Measurements from ENCODE around the gene STXBP1.

The STXBP1 gene

GRCh38 chr9:127698386-127698785 lies 86.3 kb downstream of the STXBP1 start:
- no peak for FAIRE-seq
- no peak for DNase-seq (ENCODE audit: insufficient read length, low spot score)
- TF ChIP-seq SPI1 (IDR thresholded peaks at IDR 0.05; ENCODE audit: low read depth, low read length) (no peak), PAX5 (IDR thresholded peaks at IDR 0.05; ENCODE audit: insufficient read depth, low read length, severe bottlenecking) (no peak), POLR2A (IDR thresholded peaks at IDR 0.05; ENCODE audit: low read depth, low read length) (no peak), POU2F2 (IDR thresholded peaks at IDR 0.05; ENCODE audit: low read depth, low read length) (no peak), POLR2AphosphoS5 (IDR thresholded peaks at IDR 0.05; ENCODE audit: low read depth, low read length) (no peak), TAF1 (IDR thresholded peaks at IDR 0.05; ENCODE audit: low read depth, low read length) (no peak)

GRCh38 chr9:127698985-127699670 lies 87.1 kb downstream of the STXBP1 start:
- DNase-seq (ENCODE audit: insufficient read length, low spot score) (peak; percentile 95), FAIRE-seq (peak; percentile 40)
- TF ChIP-seq TAF1 (IDR thresholded peaks at IDR 0.05; ENCODE audit: low read depth, low read length): no peak
- TF ChIP-seq PAX5 (IDR thresholded peaks at IDR 0.05; ENCODE audit: insufficient read depth, low read length, severe bottlenecking): no peak
- no peak for TF ChIP-seq POU2F2 (IDR thresholded peaks at IDR 0.05; ENCODE audit: low read depth, low read length)
- no peak for TF ChIP-seq POLR2A (IDR thresholded peaks at IDR 0.05; ENCODE audit: low read depth, low read length)
- no peak for TF ChIP-seq POLR2AphosphoS5 (IDR thresholded peaks at IDR 0.05; ENCODE audit: low read depth, low read length)
- no peak for TF ChIP-seq SPI1 (IDR thresholded peaks at IDR 0.05; ENCODE audit: low read depth, low read length)

- DNase-seq (ENCODE audit: insufficient read length, low spot score) (no peak), FAIRE-seq (no peak)
- TF ChIP-seq POU2F2 (IDR thresholded peaks at IDR 0.05; ENCODE audit: low read depth, low read length) (no peak), POLR2A (IDR thresholded peaks at IDR 0.05; ENCODE audit: low read depth, low read length) (no peak), TAF1 (IDR thresholded peaks at IDR 0.05; ENCODE audit: low read depth, low read length) (no peak), POLR2AphosphoS5 (IDR thresholded peaks at IDR 0.05; ENCODE audit: low read depth, low read length) (no peak), PAX5 (IDR thresholded peaks at IDR 0.05; ENCODE audit: insufficient read depth, low read length, severe bottlenecking) (no peak), SPI1 (IDR thresholded peaks at IDR 0.05; ENCODE audit: low read depth, low read length) (no peak)
Observed at GRCh38 chr9:127700140-127700539, 88.1 kb downstream of the STXBP1 start.

- TF ChIP-seq POU2F2 (IDR thresholded peaks at IDR 0.05; ENCODE audit: low read depth, low read length) (peak; percentile 68; the same call in 1 of the 2 replicates), TAF1 (IDR thresholded peaks at IDR 0.05; ENCODE audit: low read depth, low read length) (no peak)
- FAIRE-seq: peak; percentile 35
- no peak for DNase-seq (ENCODE audit: insufficient read length, low spot score)
Observed at GRCh38 chr9:127700594-127701255, 88.6 kb downstream of the STXBP1 start.

- FAIRE-seq: no peak
- TF ChIP-seq POU2F2 (IDR thresholded peaks at IDR 0.05; ENCODE audit: low read depth, low read length) (no peak), PAX5 (IDR thresholded peaks at IDR 0.05; ENCODE audit: insufficient read depth, low read length, severe bottlenecking) (no peak), POLR2AphosphoS5 (IDR thresholded peaks at IDR 0.05; ENCODE audit: low read depth, low read length) (no peak), POLR2A (IDR thresholded peaks at IDR 0.05; ENCODE audit: low read depth, low read length) (no peak), TAF1 (IDR thresholded peaks at IDR 0.05; ENCODE audit: low read depth, low read length) (no peak), SPI1 (IDR thresholded peaks at IDR 0.05; ENCODE audit: low read depth, low read length) (no peak)
Observed at GRCh38 chr9:127703289-127703946, 91.3 kb downstream of the STXBP1 start.

GRCh38 chr9:127705577-127706379 lies 93.7 kb downstream of the STXBP1 start:
- DNase-seq (ENCODE audit: insufficient read length, low spot score) (no peak), FAIRE-seq (no peak)
- TF ChIP-seq SPI1 (IDR thresholded peaks at IDR 0.05; ENCODE audit: low read depth, low read length) (no peak), POU2F2 (IDR thresholded peaks at IDR 0.05; ENCODE audit: low read depth, low read length) (no peak), POLR2AphosphoS5 (IDR thresholded peaks at IDR 0.05; ENCODE audit: low read depth, low read length) (no peak), POLR2A (IDR thresholded peaks at IDR 0.05; ENCODE audit: low read depth, low read length) (no peak), PAX5 (IDR thresholded peaks at IDR 0.05; ENCODE audit: insufficient read depth, low read length, severe bottlenecking) (no peak), TAF1 (IDR thresholded peaks at IDR 0.05; ENCODE audit: low read depth, low read length) (no peak)

More at GRCh38 chr9:127703289-127703946, 91.3 kb downstream of the STXBP1 start:
- DNase-seq (ENCODE audit: insufficient read length, low spot score): no peak

- DNase-seq (ENCODE audit: insufficient read length, low spot score) (no peak), FAIRE-seq (no peak)
- TF ChIP-seq SPI1 (IDR thresholded peaks at IDR 0.05; ENCODE audit: low read depth, low read length) (no peak), PAX5 (IDR thresholded peaks at IDR 0.05; ENCODE audit: insufficient read depth, low read length, severe bottlenecking) (no peak), POU2F2 (IDR thresholded peaks at IDR 0.05; ENCODE audit: low read depth, low read length) (no peak), POLR2A (IDR thresholded peaks at IDR 0.05; ENCODE audit: low read depth, low read length) (no peak), POLR2AphosphoS5 (IDR thresholded peaks at IDR 0.05; ENCODE audit: low read depth, low read length) (no peak), TAF1 (IDR thresholded peaks at IDR 0.05; ENCODE audit: low read depth, low read length) (no peak)
Observed at GRCh38 chr9:127706836-127707241, 94.8 kb downstream of the STXBP1 start, which contains the start of gene CFAP157. CFAP157 (plus strand) TSS chr9:127706988; CDS start chr9:127707032, 44 bp downstream.

GRCh38 chr9:127707766-127708165 lies 95.7 kb downstream of the STXBP1 start:
- peak; percentile 62 for DNase-seq (ENCODE audit: insufficient read length, low spot score)
- peak; percentile 59 for FAIRE-seq
- TF ChIP-seq SPI1 (IDR thresholded peaks at IDR 0.05; ENCODE audit: low read depth, low read length): no peak
- no peak for TF ChIP-seq TAF1 (IDR thresholded peaks at IDR 0.05; ENCODE audit: low read depth, low read length)
- no peak for TF ChIP-seq POU2F2 (IDR thresholded peaks at IDR 0.05; ENCODE audit: low read depth, low read length)
- no peak for TF ChIP-seq POLR2A (IDR thresholded peaks at IDR 0.05; ENCODE audit: low read depth, low read length)
- TF ChIP-seq POLR2AphosphoS5 (IDR thresholded peaks at IDR 0.05; ENCODE audit: low read depth, low read length): no peak
- TF ChIP-seq PAX5 (IDR thresholded peaks at IDR 0.05; ENCODE audit: insufficient read depth, low read length, severe bottlenecking): no peak
